ENCODE results near the gene SPOCK2. TPM values are rescaled to one million over a fixed set of nuclear protein-coding genes. Genes with fewer than 3 reads are reported as not detected.

SPOCK2 gene
- polyA plus RNA-seq, 1 donor from 2014 or later: 5.6 TPM

DNA sequence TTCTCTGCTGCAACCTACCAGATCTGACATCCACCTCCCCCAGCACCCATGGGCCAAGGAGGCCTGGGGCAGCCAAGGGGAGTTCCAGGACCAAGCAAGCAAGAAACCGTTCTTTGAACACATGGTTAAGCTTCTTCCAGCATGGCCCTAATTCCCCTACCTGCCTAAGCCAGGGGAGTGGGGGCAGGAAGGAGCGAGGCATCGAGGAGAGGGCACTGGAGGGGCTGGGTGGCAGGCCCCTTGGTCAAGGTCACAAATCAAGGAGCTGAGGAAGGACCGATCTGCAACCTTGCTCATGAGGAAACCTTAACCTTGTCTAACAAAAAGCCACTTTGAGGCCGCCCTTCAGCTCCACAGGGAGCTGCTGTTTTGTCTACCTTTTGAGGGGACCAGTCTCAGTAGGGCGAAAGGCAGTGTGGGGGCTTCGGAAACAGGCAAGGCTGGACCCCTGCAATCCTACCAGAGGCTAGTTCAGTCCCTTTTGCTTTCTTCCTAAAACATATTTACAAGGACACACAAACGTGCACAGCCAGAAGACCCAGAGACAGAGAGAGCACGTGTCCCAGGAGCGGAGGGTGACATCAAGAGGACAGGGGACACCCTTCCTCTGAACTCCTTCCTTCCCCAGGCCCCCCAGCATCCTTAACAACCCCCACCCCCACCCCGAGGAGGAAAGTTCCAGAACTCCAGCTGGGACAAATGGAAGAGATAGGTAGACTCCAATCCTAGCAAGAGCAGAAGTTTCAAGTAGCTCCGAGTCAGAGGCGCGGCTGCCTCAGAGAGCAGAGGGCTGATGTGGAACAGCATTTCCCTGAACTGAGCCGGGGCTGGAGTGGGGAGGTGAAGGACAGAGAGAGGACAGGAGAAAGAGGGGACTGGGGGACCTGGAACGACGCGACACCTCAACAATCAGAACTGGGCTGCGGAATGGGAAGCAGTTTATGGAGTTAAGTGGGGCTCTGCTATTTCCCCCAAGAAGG is 28.2 kb downstream of the SPOCK2 start:
- Histone ChIP-seq H3K27me3 (ENCODE audit: insufficient read depth, low read depth, low read length) (no peaks in the 10 kb centered on the region), H3K79me2 (replicated peaks; ENCODE audit: insufficient read depth, low read length) (no peaks in the 10 kb centered on the region), H3K27ac (ENCODE audit: low read length) (no peak overlapping the region), H3K4me2 (ENCODE audit: low read length) (no peak overlapping the region), H4K20me1 (ENCODE audit: insufficient read depth) (no peaks in the 10 kb centered on the region), H2AFZ (ENCODE audit: low read depth, low read length) (no peak overlapping the region), H3K9me3 (ENCODE audit: low read length) (no peaks in the 10 kb centered on the region), H3K36me3 (ENCODE audit: insufficient read depth, low read length) (no peaks in the 10 kb centered on the region), H3F3A (ENCODE audit: insufficient read depth, low read length, poor library complexity, severe bottlenecking) (no peaks in the 10 kb centered on the region), H3K9ac (ENCODE audit: low read length) (no peak overlapping the region), H3K9me2 (ENCODE audit: insufficient read depth, low read length) (no peaks in the 10 kb centered on the region), H3K4me3 (ENCODE audit: low read length) (no peak overlapping the region)
- TF ChIP-seq MXI1 (conservative IDR thresholded peaks at IDR 0.05; ENCODE audit: poor library complexity, severe bottlenecking): no peak
- no peak for TF ChIP-seq POLR2AphosphoS5 (IDR thresholded peaks at IDR 0.05)
- TF ChIP-seq, protein P1, sequence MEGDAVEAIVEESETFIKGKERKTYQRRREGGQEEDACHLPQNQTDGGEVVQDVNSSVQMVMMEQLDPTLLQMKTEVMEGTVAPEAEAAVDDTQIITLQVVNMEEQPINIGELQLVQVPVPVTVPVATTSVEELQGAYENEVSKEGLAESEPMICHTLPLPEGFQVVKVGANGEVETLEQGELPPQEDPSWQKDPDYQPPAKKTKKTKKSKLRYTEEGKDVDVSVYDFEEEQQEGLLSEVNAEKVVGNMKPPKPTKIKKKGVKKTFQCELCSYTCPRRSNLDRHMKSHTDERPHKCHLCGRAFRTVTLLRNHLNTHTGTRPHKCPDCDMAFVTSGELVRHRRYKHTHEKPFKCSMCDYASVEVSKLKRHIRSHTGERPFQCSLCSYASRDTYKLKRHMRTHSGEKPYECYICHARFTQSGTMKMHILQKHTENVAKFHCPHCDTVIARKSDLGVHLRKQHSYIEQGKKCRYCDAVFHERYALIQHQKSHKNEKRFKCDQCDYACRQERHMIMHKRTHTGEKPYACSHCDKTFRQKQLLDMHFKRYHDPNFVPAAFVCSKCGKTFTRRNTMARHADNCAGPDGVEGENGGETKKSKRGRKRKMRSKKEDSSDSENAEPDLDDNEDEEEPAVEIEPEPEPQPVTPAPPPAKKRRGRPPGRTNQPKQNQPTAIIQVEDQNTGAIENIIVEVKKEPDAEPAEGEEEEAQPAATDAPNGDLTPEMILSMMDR (IDR thresholded peaks at IDR 0.05; ENCODE audit: poor library complexity, severe bottlenecking): no peak
- TF ChIP-seq, protein P2, sequence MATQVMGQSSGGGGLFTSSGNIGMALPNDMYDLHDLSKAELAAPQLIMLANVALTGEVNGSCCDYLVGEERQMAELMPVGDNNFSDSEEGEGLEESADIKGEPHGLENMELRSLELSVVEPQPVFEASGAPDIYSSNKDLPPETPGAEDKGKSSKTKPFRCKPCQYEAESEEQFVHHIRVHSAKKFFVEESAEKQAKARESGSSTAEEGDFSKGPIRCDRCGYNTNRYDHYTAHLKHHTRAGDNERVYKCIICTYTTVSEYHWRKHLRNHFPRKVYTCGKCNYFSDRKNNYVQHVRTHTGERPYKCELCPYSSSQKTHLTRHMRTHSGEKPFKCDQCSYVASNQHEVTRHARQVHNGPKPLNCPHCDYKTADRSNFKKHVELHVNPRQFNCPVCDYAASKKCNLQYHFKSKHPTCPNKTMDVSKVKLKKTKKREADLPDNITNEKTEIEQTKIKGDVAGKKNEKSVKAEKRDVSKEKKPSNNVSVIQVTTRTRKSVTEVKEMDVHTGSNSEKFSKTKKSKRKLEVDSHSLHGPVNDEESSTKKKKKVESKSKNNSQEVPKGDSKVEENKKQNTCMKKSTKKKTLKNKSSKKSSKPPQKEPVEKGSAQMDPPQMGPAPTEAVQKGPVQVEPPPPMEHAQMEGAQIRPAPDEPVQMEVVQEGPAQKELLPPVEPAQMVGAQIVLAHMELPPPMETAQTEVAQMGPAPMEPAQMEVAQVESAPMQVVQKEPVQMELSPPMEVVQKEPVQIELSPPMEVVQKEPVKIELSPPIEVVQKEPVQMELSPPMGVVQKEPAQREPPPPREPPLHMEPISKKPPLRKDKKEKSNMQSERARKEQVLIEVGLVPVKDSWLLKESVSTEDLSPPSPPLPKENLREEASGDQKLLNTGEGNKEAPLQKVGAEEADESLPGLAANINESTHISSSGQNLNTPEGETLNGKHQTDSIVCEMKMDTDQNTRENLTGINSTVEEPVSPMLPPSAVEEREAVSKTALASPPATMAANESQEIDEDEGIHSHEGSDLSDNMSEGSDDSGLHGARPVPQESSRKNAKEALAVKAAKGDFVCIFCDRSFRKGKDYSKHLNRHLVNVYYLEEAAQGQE (IDR thresholded peaks at IDR 0.05; ENCODE audit: borderline replicate concordance): no peak
- TF ChIP-seq SMC3 (conservative IDR thresholded peaks at IDR 0.05; ENCODE audit: poor library complexity): no peak
- no peak for TF ChIP-seq EZH2 (IDR thresholded peaks at IDR 0.05; ENCODE audit: borderline replicate concordance, insufficient read depth, low read length, poor library complexity, severe bottlenecking)
- no peak for TF ChIP-seq EP300 (conservative IDR thresholded peaks at IDR 0.05; ENCODE audit: poor library complexity, severe bottlenecking)
- TF ChIP-seq TAF1 (IDR thresholded peaks at IDR 0.05; ENCODE audit: low read depth): no peak
- TF ChIP-seq RAD21 (conservative IDR thresholded peaks at IDR 0.05): no peak

DNA sequence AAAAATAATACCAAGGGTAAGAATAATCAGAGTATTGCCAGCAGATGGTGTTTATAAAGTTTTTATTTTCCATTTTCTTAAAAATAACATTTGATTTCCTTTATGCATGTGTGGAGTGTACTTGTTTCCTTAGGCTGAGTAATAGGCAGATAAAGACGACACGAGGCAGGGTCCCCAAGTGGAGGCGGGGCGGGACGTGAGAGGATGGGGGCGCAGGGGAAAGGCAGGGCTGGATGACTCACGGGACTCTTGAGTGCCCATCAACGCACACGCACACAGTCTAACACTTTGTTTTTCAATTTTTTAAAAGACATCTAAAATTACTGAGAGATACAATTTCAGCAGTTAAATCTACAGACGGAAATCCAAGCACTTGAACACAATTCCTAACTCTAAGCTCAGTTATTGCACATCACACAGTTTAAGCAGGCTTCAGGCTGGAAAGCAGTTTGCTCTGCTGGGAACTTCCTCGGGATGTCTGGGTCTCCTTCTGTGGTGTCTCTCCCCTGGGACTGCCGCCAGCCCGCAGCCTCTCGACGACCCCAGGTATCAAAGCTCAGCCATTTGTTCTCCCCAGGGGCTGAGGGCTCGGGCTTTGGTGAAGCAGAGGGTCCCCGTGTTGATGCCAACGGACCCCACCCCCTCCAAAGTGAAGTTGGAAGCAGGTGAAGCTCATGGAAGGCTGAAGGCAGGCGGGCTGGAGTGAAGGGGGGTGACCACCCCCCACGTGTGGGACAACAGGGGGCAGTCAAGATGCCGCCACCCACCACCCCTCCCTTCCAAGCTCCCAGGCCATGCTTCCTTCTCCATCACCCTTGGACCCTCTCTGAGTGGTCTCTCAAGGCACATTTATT is 29.1 kb downstream of the SPOCK2 start:
- H3K9me3 ChIP-seq (ENCODE audit: low read length): no peaks in the 10 kb centered on the region

More for the DNA sequence above, 29.1 kb downstream of the SPOCK2 start:
- H3K9ac ChIP-seq (ENCODE audit: low read length): no peak overlapping the region
- H3K9me2 ChIP-seq (ENCODE audit: insufficient read depth, low read length): no peaks in the 10 kb centered on the region
- TF ChIP-seq RAD21 (conservative IDR thresholded peaks at IDR 0.05): no peak
- no peak for TF ChIP-seq POLR2AphosphoS5 (IDR thresholded peaks at IDR 0.05)
- TF ChIP-seq EZH2 (IDR thresholded peaks at IDR 0.05; ENCODE audit: borderline replicate concordance, insufficient read depth, low read length, poor library complexity, severe bottlenecking): no peak
- TF ChIP-seq MXI1 (conservative IDR thresholded peaks at IDR 0.05; ENCODE audit: poor library complexity, severe bottlenecking): no peak
- no peak for TF ChIP-seq SMC3 (conservative IDR thresholded peaks at IDR 0.05; ENCODE audit: poor library complexity)
- TF ChIP-seq, protein P1 (IDR thresholded peaks at IDR 0.05; ENCODE audit: poor library complexity, severe bottlenecking): no peak
- TF ChIP-seq EP300 (conservative IDR thresholded peaks at IDR 0.05; ENCODE audit: poor library complexity, severe bottlenecking): no peak
- no peak for TF ChIP-seq TAF1 (IDR thresholded peaks at IDR 0.05; ENCODE audit: low read depth)
- TF ChIP-seq, protein P2 (IDR thresholded peaks at IDR 0.05; ENCODE audit: borderline replicate concordance): no peak
- no peaks in the 10 kb centered on the region for H3K36me3 ChIP-seq (ENCODE audit: insufficient read depth, low read length)
- no peak overlapping the region for H3K4me3 ChIP-seq (ENCODE audit: low read length)
- H3F3A ChIP-seq (ENCODE audit: insufficient read depth, low read length, poor library complexity, severe bottlenecking): no peaks in the 10 kb centered on the region
- no peaks in the 10 kb centered on the region for H3K27me3 ChIP-seq (ENCODE audit: insufficient read depth, low read depth, low read length)
- no peaks in the 10 kb centered on the region for H4K20me1 ChIP-seq (ENCODE audit: insufficient read depth)
- no peaks in the 10 kb centered on the region for H3K79me2 ChIP-seq (replicated peaks; ENCODE audit: insufficient read depth, low read length)
- H3K4me2 ChIP-seq (ENCODE audit: low read length): no peak overlapping the region
- H3K27ac ChIP-seq (ENCODE audit: low read length): no peak overlapping the region
- no peak overlapping the region for H2AFZ ChIP-seq (ENCODE audit: low read depth, low read length)
